ENCODE data around the gene VAPA. TPM values are rescaled to one million over a fixed set of nuclear protein-coding genes. Genes with fewer than 3 reads are reported as not detected.

The VAPA gene
- polyA plus RNA-seq, 1 of the 3 experiments (the other 2 are of a cell fraction): 109 TPM

GRCh38 chr18:9931678-9932077, 17.9 kb downstream of the VAPA start:
- peaks cover 99% of the 10 kb centered on the region for H3K79me2 ChIP-seq (ENCODE audit: insufficient read depth)
- H3K4me2 ChIP-seq: no peak overlapping the region
- H3K9ac ChIP-seq: no peak overlapping the region
- TF ChIP-seq FOXM1 (IDR thresholded peaks at IDR 0.05; ENCODE audit: low read depth) (no peak), YY1 (IDR thresholded peaks at IDR 0.05; ENCODE audit: low read depth) (no peak), GABPA (IDR thresholded peaks at IDR 0.05; ENCODE audit: low read depth) (no peak), POLR2AphosphoS5 (IDR thresholded peaks at IDR 0.05; ENCODE audit: low read depth, low read length) (no peak), NRF1 (IDR thresholded peaks at IDR 0.05; ENCODE audit: low read depth, low read length) (no peak), RFX5 (IDR thresholded peaks at IDR 0.05; ENCODE audit: low read length) (no peak), MAX (IDR thresholded peaks at IDR 0.05; ENCODE audit: low read depth) (no peak), JUND (IDR thresholded peaks at IDR 0.05) (no peak), TAF1 (IDR thresholded peaks at IDR 0.05; ENCODE audit: borderline replicate concordance, low read depth, low read length) (no peak), NFIC (IDR thresholded peaks at IDR 0.05; ENCODE audit: borderline replicate concordance) (no peak), SMC3 (IDR thresholded peaks at IDR 0.05; ENCODE audit: low read depth, low read length) (no peak), MXI1 (IDR thresholded peaks at IDR 0.05; ENCODE audit: low read depth, low read length) (no peak), IRF3 (IDR thresholded peaks at IDR 0.05; ENCODE audit: low read depth, low read length) (no peak), FOSL2 (IDR thresholded peaks at IDR 0.05; ENCODE audit: borderline replicate concordance, low read depth) (no peak), ZBTB33 (IDR thresholded peaks at IDR 0.05; ENCODE audit: borderline replicate concordance, low read depth) (no peak), FOXJ3 (CRISPR knock-in tag; IDR thresholded peaks at IDR 0.05) (no peak), RAD21 (IDR thresholded peaks at IDR 0.05; ENCODE audit: low read length) (no peak), CTCF (IDR thresholded peaks at IDR 0.05) (no peak), EZH2phosphoT487 (IDR thresholded peaks at IDR 0.05; ENCODE audit: borderline replicate concordance, low read depth) (no peak)
- peaks cover 24% of the 10 kb centered on the region for H3F3A ChIP-seq (replicated peaks; ENCODE audit: insufficient read depth)
- H2AFZ ChIP-seq (ENCODE audit: low read depth): no peak overlapping the region
- H3K27me3 ChIP-seq (ENCODE audit: insufficient read depth): no peaks in the 10 kb centered on the region
- H3K4me3 ChIP-seq (ENCODE audit: low read depth in 2 of 2, low read length in 1 of 2): no peak overlapping the region
- 92% methylated on average over 5 of the region's 5 CpGs for WGBS (ENCODE audit: low lambda C conversion rate)
- DNase-seq: no peak
- H4K20me1 ChIP-seq (ENCODE audit: insufficient read depth): peaks cover 80% of the 10 kb centered on the region
- no peak overlapping the region for H3K27ac ChIP-seq (ENCODE audit: low read depth in 2 of 2, low read length in 1 of 2)
- peaks cover 3 to 26% of the 10 kb centered on the region in 2 experiments; a peak in 3 of 4 replicates for H3K4me1 ChIP-seq (ENCODE audit: control insufficient read depth in 1 of 2, insufficient read depth in 2 of 2, low read depth in 1 of 2, low read length in 1 of 2)
- H3K9me2 ChIP-seq: no peaks in the 10 kb centered on the region
- H3K9me3 ChIP-seq: no peaks in the 10 kb centered on the region
- H3K36me3 ChIP-seq (replicated peaks in 1 of 2; ENCODE audit: control insufficient read depth in 1 of 2, insufficient read depth in 2 of 2, low read length in 1 of 2): peaks cover 19 to 37% of the 10 kb centered on the region in 2 experiments
- CTCF ChIA-PET: interaction anchor here (1.3 kb wide), 1 partner anchor 20 kb away, joined by 4 read pairs; no protein-coding TSS in a partner anchor
- POLR2A ChIA-PET: no interaction called here

All from SK-N-SH (cell line).